Endodermal cell (in vitro differentiated cells): Measurements from ENCODE around the gene TLE3. TPM values are rescaled to one million over a fixed set of nuclear protein-coding genes. Genes with fewer than 3 reads are reported as not detected.
"Not testable (repeated sequence)": the region's sequence is repeated elsewhere in the genome, so short reads cannot be mapped to it uniquely, and the experiment has no call there.

Source experiments
- DNase-seq: peaks from one replicate; pipeline ENCODE4 v3.0.0-alpha.2; 2017
- H3K27ac ChIP-seq: 2 replicates; pipeline ENCODE4 v1.5.1; 2013; ENCODE audit warnings: mild to moderate bottlenecking, low read depth, low read length, moderate library complexity
- H3K27me3 ChIP-seq: 2 replicates; pipeline ENCODE4 v1.6.1; 2013; ENCODE audit warnings: mild to moderate bottlenecking, low read length, moderate library complexity; ENCODE audit not compliant: insufficient read depth, control insufficient read depth, poor library complexity, severe bottlenecking
- H3K36me3 ChIP-seq: 2 replicates; pipeline ENCODE4 v1.7.0; 2013; ENCODE audit warnings: mild to moderate bottlenecking, low read length, moderate library complexity; ENCODE audit not compliant: control insufficient read depth, insufficient read depth
- H3K4me1 ChIP-seq: one replicate; pipeline ENCODE4 v1.7.0; 2013; ENCODE audit warnings: low read length; ENCODE audit not compliant: control insufficient read depth, insufficient read depth
- H3K4me3 ChIP-seq: 2 replicates; pipeline ENCODE4 v1.5.1; 2013; ENCODE audit warnings: mild to moderate bottlenecking, low read length, moderate library complexity
- H3K9ac ChIP-seq: 2 replicates; pipeline ENCODE4 v1.6.1; 2013; ENCODE audit warnings: mild to moderate bottlenecking, low read length, moderate library complexity; ENCODE audit not compliant: poor library complexity, severe bottlenecking; ENCODE audit errors: extremely low read depth
- H3K9me3 ChIP-seq: 2 replicates; pipeline ENCODE4 v1.6.1; 2013; ENCODE audit warnings: mild to moderate bottlenecking, low read length, moderate library complexity; ENCODE audit not compliant: control insufficient read depth
- H3K27ac Mint-ChIP-seq: 2 replicates; pipeline ENCODE4 v1.8.0; 2020; ENCODE audit warnings: mixed read lengths
- H3K27me3 Mint-ChIP-seq: 2 replicates; pipeline ENCODE4 v1.8.0; 2021; ENCODE audit warnings: mild to moderate bottlenecking, mixed read lengths; ENCODE audit not compliant: insufficient read depth
- H3K36me3 Mint-ChIP-seq: 2 replicates; pipeline ENCODE4 v1.8.0; 2020; ENCODE audit warnings: low read depth, mixed read lengths
- H3K4me1 Mint-ChIP-seq: 2 replicates; pipeline ENCODE4 v1.8.0; 2020; ENCODE audit warnings: mixed read lengths
- H3K4me3 Mint-ChIP-seq: 2 replicates; pipeline ENCODE4 v1.8.0; 2020; ENCODE audit warnings: mild to moderate bottlenecking, moderate library complexity, mixed read lengths
- H3K9me3 Mint-ChIP-seq: 2 replicates; pipeline ENCODE4 v1.8.0; 2020; ENCODE audit warnings: mild to moderate bottlenecking, mixed read lengths
- WGBS, 2 experiments: methylation state at CpG; one replicate each; pipeline versions ENCODE4 v1.1.5 to v1.1.7; 2013; ENCODE audit warnings: missing lambda C conversion rate in 2 of 2, mixed read lengths in 1 of 2; ENCODE audit not compliant: insufficient coverage in 1 of 2, insufficient read length in 1 of 2; 5-methylcytosine and 5-hydroxymethylcytosine counted together
- total RNA-seq, 2 donors: library from RNA; stranded (reverse); fragmentation: NEBNext Ultra II Directional in 1 of 2; extraction: Animal tissue kit (Norgen Biotek cat#: 25700) in 1 of 2; gene quantifications; 2 replicates in 1 of 2; 3 replicates in 1 of 2; pipeline ENCODE4 v1.2.1, GENCODE V29; 2021
- TF ChIP-seq, protein P1 (sequence below): fragments of 200-600 bp; sonication (generic); conservative IDR thresholded peaks from 2 replicates; pipeline ENCODE4 v1.5.0; 2021; ENCODE audit warnings: antibody characterized with exemption, mild to moderate bottlenecking

The TLE3 gene
- total RNA-seq, 2 donors from 2014 or later, result 66.5 to 81.1 TPM

- Histone ChIP-seq H3K36me3 (no peaks in the 10 kb centered on the region), H3K9me3 (no peaks in the 10 kb centered on the region), H3K27me3 (peaks cover 72% of the 10 kb centered on the region), H3K4me1 (peaks cover 7% of the 10 kb centered on the region), H3K9ac (no peak overlapping the region), H3K4me3 (no peak overlapping the region), H3K27ac (no peak overlapping the region)
- Mint-ChIP-seq H3K9me3 (no peaks in the 10 kb centered on the region), H3K4me1 (peaks cover 34% of the 10 kb centered on the region), H3K36me3 (no peaks in the 10 kb centered on the region), H3K27ac (no peak overlapping the region), H3K27me3 (peaks cover 82% of the 10 kb centered on the region), H3K4me3 (no peak overlapping the region)
- no peak for DNase-seq
- 71 to 81% methylated on average over 3 to 5 of the region's 5 CpGs for WGBS, 2 experiments
- TF ChIP-seq, protein P1, sequence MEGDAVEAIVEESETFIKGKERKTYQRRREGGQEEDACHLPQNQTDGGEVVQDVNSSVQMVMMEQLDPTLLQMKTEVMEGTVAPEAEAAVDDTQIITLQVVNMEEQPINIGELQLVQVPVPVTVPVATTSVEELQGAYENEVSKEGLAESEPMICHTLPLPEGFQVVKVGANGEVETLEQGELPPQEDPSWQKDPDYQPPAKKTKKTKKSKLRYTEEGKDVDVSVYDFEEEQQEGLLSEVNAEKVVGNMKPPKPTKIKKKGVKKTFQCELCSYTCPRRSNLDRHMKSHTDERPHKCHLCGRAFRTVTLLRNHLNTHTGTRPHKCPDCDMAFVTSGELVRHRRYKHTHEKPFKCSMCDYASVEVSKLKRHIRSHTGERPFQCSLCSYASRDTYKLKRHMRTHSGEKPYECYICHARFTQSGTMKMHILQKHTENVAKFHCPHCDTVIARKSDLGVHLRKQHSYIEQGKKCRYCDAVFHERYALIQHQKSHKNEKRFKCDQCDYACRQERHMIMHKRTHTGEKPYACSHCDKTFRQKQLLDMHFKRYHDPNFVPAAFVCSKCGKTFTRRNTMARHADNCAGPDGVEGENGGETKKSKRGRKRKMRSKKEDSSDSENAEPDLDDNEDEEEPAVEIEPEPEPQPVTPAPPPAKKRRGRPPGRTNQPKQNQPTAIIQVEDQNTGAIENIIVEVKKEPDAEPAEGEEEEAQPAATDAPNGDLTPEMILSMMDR, result no peak
Observed at GRCh38 chr15:70140025-70140542, 42.4 kb upstream of the TLE3 start.

DNA sequence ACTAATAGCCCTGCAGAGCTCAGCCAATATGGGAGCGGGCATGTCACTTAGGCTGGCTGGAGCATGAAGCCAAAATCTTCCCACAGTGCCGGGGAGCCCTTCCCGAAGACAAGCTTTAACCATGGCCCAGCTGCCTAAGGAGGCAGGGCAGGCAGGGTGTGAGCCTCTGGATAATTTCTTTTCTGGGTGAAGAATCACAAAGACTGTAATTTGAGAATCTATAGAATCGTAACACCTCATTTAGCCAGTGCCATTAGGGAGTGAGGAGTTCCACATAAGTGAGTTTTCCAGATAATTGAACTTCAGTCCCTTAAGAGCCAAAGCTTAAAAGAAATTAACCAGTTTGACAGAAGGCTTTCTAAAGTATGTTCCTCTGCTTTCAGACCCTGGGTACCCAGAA lies 40.2 kb upstream of the TLE3 start:
- Histone ChIP-seq H3K27ac (no peak overlapping the region), H3K9me3 (no peaks in the 10 kb centered on the region), H3K36me3 (no peaks in the 10 kb centered on the region), H3K27me3 (peaks cover 75% of the 10 kb centered on the region), H3K4me1 (peaks cover 7% of the 10 kb centered on the region), H3K9ac (no peak overlapping the region), H3K4me3 (no peak overlapping the region)
- no peak for DNase-seq
- Mint-ChIP-seq H3K4me1 (peaks cover 19% of the 10 kb centered on the region), H3K9me3 (no peaks in the 10 kb centered on the region), H3K36me3 (no peaks in the 10 kb centered on the region), H3K4me3 (no peak overlapping the region), H3K27me3 (peaks cover 80% of the 10 kb centered on the region), H3K27ac (no peak overlapping the region)
- WGBS, 2 experiments, result 89 to 91% methylated on average over 4 of the region's 4 CpGs
- TF ChIP-seq, protein P1, result no peak

DNA sequence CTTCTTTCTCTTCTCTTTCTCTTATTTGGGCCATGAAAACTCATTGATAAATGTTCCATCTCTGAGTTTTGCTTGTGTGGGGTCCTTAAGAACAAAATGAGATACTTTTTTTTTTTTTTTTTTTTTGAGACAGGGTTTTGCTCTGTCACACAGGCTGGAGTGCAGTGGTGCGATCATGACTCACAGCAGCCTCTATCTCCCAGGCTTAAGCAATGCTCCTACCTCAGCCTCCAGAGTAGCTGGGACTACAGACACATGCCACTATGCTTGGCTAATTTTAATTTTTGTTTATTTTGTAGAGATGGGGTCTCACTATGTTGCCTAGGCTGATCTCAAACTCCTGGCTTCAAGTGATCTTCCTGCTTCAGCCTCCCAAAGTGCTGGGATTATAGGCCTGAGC lies 39.3 kb upstream of the TLE3 start:
- H3K9ac ChIP-seq, H3K9me3 ChIP-seq, H3K36me3 Mint-ChIP-seq, H3K4me3 ChIP-seq, H3K4me3 Mint-ChIP-seq, H3K27ac Mint-ChIP-seq, H3K27ac ChIP-seq, H3K36me3 ChIP-seq, H3K4me1 ChIP-seq, H3K9me3 Mint-ChIP-seq, DNase-seq: not testable (repeated sequence)
- H3K27me3 ChIP-seq, result peaks cover 74% of the 10 kb centered on the region
- peaks cover 78% of the 10 kb centered on the region for H3K27me3 Mint-ChIP-seq
- 90 to 100% methylated on average over 1 of the region's 1 CpG for WGBS, 2 experiments
- peaks cover 13% of the 10 kb centered on the region for H3K4me1 Mint-ChIP-seq
